ENCODE measurements around the gene TUBGCP2.

- TF ChIP-seq CTCF (IDR thresholded peaks at IDR 0.05) (no peak), POLR2A (IDR thresholded peaks at IDR 0.05) (no peak)
Observed at GRCh38 chr10:133314911-133315310, 6.2 kb upstream of the TUBGCP2 start.

Measured in suprapubic skin (tissue), 3 donors.